ENCODE measurements around the gene HMSD. TPM values are rescaled to one million over a fixed set of nuclear protein-coding genes. Genes with fewer than 3 reads are reported as not detected.

The HMSD gene
- total RNA-seq, 6 experiments from 2014 or later, result 0.27 to 0.37 TPM; not detected in 4

GRCh38 chr18:64009305-64009704 lies 60.2 kb downstream of the HMSD start:
- ATAC-seq, result peak; percentile 64 to 95 (median 72)
- no peak for DNase-seq
- TF ChIP-seq CTCF (IDR thresholded peaks at IDR 0.05) (no peak), POLR2A (IDR thresholded peaks at IDR 0.05) (no peak)
- Histone ChIP-seq H3K9me3 (no peaks in the 10 kb centered on the region), H3K4me1 (peaks cover 0 to 4% (median 0%) of the 10 kb centered on the region in 4 donors), H3K4me3 (no peak overlapping the region), H3K27me3 (no peaks in the 10 kb centered on the region), H3K27ac (no peak overlapping the region), H3K36me3 (no peaks in the 10 kb centered on the region)
- intact Hi-C loops (cut with DNase I), result no loop called here
- WGBS (ENCODE audit: insufficient coverage, low coverage, low lambda C conversion rate, missing lambda C conversion rate), result 39% methylated on average over 3 of the region's 3 CpGs

Other genes starting within 250 kb of the HMSD start
- not detected for gene SERPINB11, start 246.3 kb upstream of the HMSD start, total RNA-seq
- gene SERPINB7, start 173.9 kb upstream of the HMSD start, total RNA-seq, result not detected
- gene SERPINB2, start 61.6 kb upstream of the HMSD start, total RNA-seq, result not detected
- under 1 TPM in 1 of 6 experiments, not detected in 5; 0.24 TPM for gene SERPINB10, start 41.3 kb upstream of the HMSD start, total RNA-seq
- 10 to 100 TPM in 4 of 6 experiments, 1 to 10 TPM in 2; 2.8 to 44.2 (median 16.8) TPM for gene SERPINB8, start 20.8 kb downstream of the HMSD start, total RNA-seq
- not detected for gene LINC00305, start 199.8 kb downstream of the HMSD start, total RNA-seq